Measurements from ENCODE around the gene COL4A1. TPM values are rescaled to one million over a fixed set of nuclear protein-coding genes. Genes with fewer than 3 reads are reported as not detected.

COL4A1 gene
- total RNA-seq, 1 experiment from 2014 or later = 0.12 TPM

DNA sequence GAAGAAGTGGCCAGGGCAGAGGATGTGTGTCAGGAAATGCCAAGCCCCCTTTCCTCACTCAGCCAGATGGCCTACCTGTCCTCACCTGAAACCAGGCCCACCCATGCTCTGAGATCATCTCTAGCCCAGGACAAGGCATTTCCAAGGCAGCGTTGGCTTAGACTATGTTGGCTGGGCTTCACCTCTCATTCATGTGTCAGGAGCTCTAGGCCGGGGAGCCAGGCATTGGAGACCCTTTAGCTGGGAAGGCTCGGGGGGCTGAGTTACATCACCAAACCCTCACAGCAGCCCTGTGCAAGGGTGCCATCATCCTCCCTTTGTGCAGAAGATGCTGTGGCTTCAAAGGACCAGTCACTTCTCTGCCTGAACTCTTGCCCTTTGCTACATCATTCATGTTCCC, 40.1 kb upstream of the COL4A1 start:
- intact Hi-C loops (cut with micrococcal nuclease; ENCODE audit: unreplicated experiment) = no loop called here
- H3K36me3 Mint-ChIP-seq (ENCODE audit: insufficient read depth, unreplicated experiment) = peaks cover 6% of the 10 kb centered on the region
- no peak for DNase-seq
- no peaks in the 10 kb centered on the region for H3K27me3 Mint-ChIP-seq (ENCODE audit: unreplicated experiment)
- TF ChIP-seq, protein P1, sequence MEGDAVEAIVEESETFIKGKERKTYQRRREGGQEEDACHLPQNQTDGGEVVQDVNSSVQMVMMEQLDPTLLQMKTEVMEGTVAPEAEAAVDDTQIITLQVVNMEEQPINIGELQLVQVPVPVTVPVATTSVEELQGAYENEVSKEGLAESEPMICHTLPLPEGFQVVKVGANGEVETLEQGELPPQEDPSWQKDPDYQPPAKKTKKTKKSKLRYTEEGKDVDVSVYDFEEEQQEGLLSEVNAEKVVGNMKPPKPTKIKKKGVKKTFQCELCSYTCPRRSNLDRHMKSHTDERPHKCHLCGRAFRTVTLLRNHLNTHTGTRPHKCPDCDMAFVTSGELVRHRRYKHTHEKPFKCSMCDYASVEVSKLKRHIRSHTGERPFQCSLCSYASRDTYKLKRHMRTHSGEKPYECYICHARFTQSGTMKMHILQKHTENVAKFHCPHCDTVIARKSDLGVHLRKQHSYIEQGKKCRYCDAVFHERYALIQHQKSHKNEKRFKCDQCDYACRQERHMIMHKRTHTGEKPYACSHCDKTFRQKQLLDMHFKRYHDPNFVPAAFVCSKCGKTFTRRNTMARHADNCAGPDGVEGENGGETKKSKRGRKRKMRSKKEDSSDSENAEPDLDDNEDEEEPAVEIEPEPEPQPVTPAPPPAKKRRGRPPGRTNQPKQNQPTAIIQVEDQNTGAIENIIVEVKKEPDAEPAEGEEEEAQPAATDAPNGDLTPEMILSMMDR (IDR thresholded peaks at IDR 0.05; ENCODE audit: unreplicated experiment) = no peak
- H3K4me1 Mint-ChIP-seq (ENCODE audit: low read depth, unreplicated experiment) = peaks cover 12% of the 10 kb centered on the region
- CTCF ChIA-PET = no interaction called here
- no peaks in the 10 kb centered on the region for H3K9me3 Mint-ChIP-seq (ENCODE audit: low read depth, unreplicated experiment)
- H3K27ac Mint-ChIP-seq (ENCODE audit: unreplicated experiment) = peak overlapping the region; percentile 71
- no peak overlapping the region for H3K4me3 Mint-ChIP-seq (ENCODE audit: low read depth, unreplicated experiment)
- BruUV-seq (replicated peaks) = no TSS peak

DNA sequence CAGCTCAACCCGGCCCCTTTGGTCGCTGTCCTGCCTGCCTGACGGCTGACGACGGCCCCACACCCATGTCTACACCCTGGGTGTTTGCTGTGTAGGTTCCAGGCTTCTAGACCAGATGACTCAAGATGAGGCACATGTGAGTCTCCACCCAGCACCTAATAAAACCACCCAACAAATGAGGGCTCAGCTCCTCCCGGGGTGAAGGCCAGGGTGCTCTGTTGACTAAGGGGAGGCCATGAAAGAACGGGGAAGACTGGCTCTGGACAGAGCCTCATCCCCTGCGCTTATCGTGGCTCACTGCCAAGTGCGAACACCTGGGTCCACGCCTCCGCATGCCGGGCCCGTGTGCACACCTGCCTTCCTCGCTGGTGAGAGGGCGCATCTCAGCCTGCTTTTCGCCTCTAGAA, 39.7 kb upstream of the COL4A1 start:
- H3K4me3 Mint-ChIP-seq (ENCODE audit: low read depth, unreplicated experiment) = no peak overlapping the region
- no peaks in the 10 kb centered on the region for H3K27me3 Mint-ChIP-seq (ENCODE audit: unreplicated experiment)
- no peak for DNase-seq
- H3K36me3 Mint-ChIP-seq (ENCODE audit: insufficient read depth, unreplicated experiment) = peaks cover 6% of the 10 kb centered on the region
- intact Hi-C loops (cut with micrococcal nuclease; ENCODE audit: unreplicated experiment) = no loop called here
- peaks cover 12% of the 10 kb centered on the region for H3K4me1 Mint-ChIP-seq (ENCODE audit: low read depth, unreplicated experiment)
- TF ChIP-seq, protein P1 (IDR thresholded peaks at IDR 0.05; ENCODE audit: unreplicated experiment) = no peak
- CTCF ChIA-PET = no interaction called here
- no TSS peak for BruUV-seq (replicated peaks)
- no peak overlapping the region for H3K27ac Mint-ChIP-seq (ENCODE audit: unreplicated experiment)
- H3K9me3 Mint-ChIP-seq (ENCODE audit: low read depth, unreplicated experiment) = no peaks in the 10 kb centered on the region

DNA sequence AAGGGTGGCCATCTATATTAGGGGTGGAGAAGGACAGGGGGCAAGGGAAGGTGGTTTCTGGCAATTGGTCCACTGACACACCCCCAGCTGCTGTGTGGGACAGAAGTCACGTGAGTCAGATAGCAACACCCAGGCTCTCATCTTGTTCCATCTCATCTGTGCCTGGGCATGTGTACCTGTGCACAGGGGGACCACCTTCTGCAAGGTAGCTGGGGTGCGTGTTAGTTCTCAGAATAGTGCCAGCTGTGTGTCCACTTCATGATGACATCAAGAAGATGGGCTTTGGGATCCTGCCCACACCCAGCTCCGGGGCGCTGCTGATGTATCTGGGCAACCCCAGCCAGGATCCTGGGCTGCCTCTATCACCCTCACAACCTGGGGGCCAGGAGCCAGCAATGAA, 38.7 kb upstream of the COL4A1 start:
- no peak overlapping the region for H3K27ac Mint-ChIP-seq (ENCODE audit: unreplicated experiment)
- H3K9me3 Mint-ChIP-seq (ENCODE audit: low read depth, unreplicated experiment) = no peaks in the 10 kb centered on the region
- H3K4me3 Mint-ChIP-seq (ENCODE audit: low read depth, unreplicated experiment) = no peak overlapping the region
- CTCF ChIA-PET = no interaction called here
- TF ChIP-seq, protein P1 (IDR thresholded peaks at IDR 0.05; ENCODE audit: unreplicated experiment) = no peak
- H3K4me1 Mint-ChIP-seq (ENCODE audit: low read depth, unreplicated experiment) = peaks cover 12% of the 10 kb centered on the region
- no peak for DNase-seq
- H3K27me3 Mint-ChIP-seq (ENCODE audit: unreplicated experiment) = no peaks in the 10 kb centered on the region
- H3K36me3 Mint-ChIP-seq (ENCODE audit: insufficient read depth, unreplicated experiment) = peaks cover 6% of the 10 kb centered on the region
- intact Hi-C loops (cut with micrococcal nuclease; ENCODE audit: unreplicated experiment) = no loop called here
- no TSS peak for BruUV-seq (replicated peaks)

DNA sequence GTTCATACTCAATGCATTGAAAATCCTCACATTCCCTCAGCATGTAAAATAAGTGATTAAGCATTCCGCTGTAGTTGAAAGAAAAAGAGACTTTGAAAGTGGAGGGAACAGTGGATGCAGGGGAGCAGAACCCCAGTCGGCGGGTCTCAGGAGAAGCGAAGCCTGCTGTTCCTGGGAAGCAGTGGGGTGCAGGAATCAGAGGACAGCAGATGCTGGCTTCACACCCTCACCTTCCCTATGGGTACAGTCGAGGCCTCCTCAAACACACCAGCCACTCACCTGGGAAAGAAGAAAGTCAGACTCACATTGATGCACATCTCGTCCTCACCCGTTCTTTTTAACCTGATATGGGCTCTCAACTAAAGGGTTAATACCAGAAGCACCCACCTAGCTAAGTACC, 38.3 kb upstream of the COL4A1 start:
- intact Hi-C loops (cut with micrococcal nuclease; ENCODE audit: unreplicated experiment) = no loop called here
- no TSS peak for BruUV-seq (replicated peaks)
- H3K36me3 Mint-ChIP-seq (ENCODE audit: insufficient read depth, unreplicated experiment) = peaks cover 6% of the 10 kb centered on the region
- no peaks in the 10 kb centered on the region for H3K27me3 Mint-ChIP-seq (ENCODE audit: unreplicated experiment)
- H3K4me3 Mint-ChIP-seq (ENCODE audit: low read depth, unreplicated experiment) = no peak overlapping the region
- DNase-seq = no peak
- H3K9me3 Mint-ChIP-seq (ENCODE audit: low read depth, unreplicated experiment) = no peaks in the 10 kb centered on the region
- peaks cover 12% of the 10 kb centered on the region for H3K4me1 Mint-ChIP-seq (ENCODE audit: low read depth, unreplicated experiment)
- CTCF ChIA-PET = no interaction called here
- no peak overlapping the region for H3K27ac Mint-ChIP-seq (ENCODE audit: unreplicated experiment)
- TF ChIP-seq, protein P1 (IDR thresholded peaks at IDR 0.05; ENCODE audit: unreplicated experiment) = no peak

DNA sequence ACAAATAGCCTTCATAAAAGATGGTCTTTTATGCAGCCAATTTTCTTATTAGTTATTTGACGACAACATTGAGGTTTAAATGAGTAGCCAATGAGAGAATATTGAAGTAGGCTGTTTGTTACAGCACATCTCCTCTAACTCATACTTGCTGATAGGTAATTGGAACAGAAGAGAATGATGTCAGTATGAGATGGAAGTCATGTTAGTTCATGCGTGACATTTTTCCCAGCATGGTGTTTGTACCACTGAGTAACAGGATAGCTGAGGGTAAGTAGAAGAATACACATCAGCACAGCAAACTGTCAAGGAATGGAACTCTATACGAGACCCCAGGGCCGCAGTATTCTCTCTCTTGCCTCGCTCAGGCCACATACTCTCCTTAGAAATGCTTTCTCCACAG, 37.4 kb upstream of the COL4A1 start:
- CTCF ChIA-PET = no interaction called here
- Mint-ChIP-seq H3K27me3 (ENCODE audit: unreplicated experiment) (no peaks in the 10 kb centered on the region), H3K36me3 (ENCODE audit: insufficient read depth, unreplicated experiment) (peaks cover 6% of the 10 kb centered on the region), H3K4me3 (ENCODE audit: low read depth, unreplicated experiment) (no peak overlapping the region), H3K9me3 (ENCODE audit: low read depth, unreplicated experiment) (no peaks in the 10 kb centered on the region), H3K4me1 (ENCODE audit: low read depth, unreplicated experiment) (peaks cover 12% of the 10 kb centered on the region), H3K27ac (ENCODE audit: unreplicated experiment) (no peak overlapping the region)
- TF ChIP-seq, protein P1 (IDR thresholded peaks at IDR 0.05; ENCODE audit: unreplicated experiment) = no peak
- intact Hi-C loops (cut with micrococcal nuclease; ENCODE audit: unreplicated experiment) = no loop called here
- DNase-seq = no peak
- BruUV-seq (replicated peaks) = no TSS peak

Measured in Calu3 (cell line).